Neuronal stem cell (in vitro differentiated cells): ENCODE results near the gene FRMD1.

Experiments used
- DNase-seq: peaks from one replicate; pipeline ENCODE4 v3.0.0-alpha.2; 2013; ENCODE audit warnings: low spot score
- H2AFZ ChIP-seq: one replicate; pipeline ENCODE4 v1.6.1; 2013; ENCODE audit warnings: mild to moderate bottlenecking, low read length, inconsistent platforms
- H2AK5ac ChIP-seq: 2 replicates; pipeline ENCODE4 v1.6.1; 2013; ENCODE audit warnings: low read depth, mild to moderate bottlenecking, inconsistent platforms, low read length, moderate library complexity, mixed read lengths
- H2BK120ac ChIP-seq: 2 replicates; pipeline ENCODE4 v1.6.1; 2013; ENCODE audit warnings: low read depth, mild to moderate bottlenecking, inconsistent platforms, low read length, moderate library complexity, mixed read lengths
- H2BK12ac ChIP-seq: one replicate; pipeline ENCODE4 v1.6.1; 2013; ENCODE audit warnings: low read length, inconsistent platforms
- H2BK15ac ChIP-seq: 2 replicates; pipeline ENCODE4 v1.6.1; 2013; ENCODE audit warnings: mild to moderate bottlenecking, low read length, inconsistent platforms, mixed read lengths
- H2BK5ac ChIP-seq: one replicate; pipeline ENCODE4 v1.6.1; 2013; ENCODE audit warnings: inconsistent platforms, mild to moderate bottlenecking, low read length, moderate library complexity
- H3K14ac ChIP-seq: one replicate; pipeline ENCODE4 v1.6.1; 2013; ENCODE audit warnings: low read length, inconsistent platforms
- H3K18ac ChIP-seq: 2 replicates; pipeline ENCODE4 v1.6.1; 2013; ENCODE audit warnings: low read length, inconsistent platforms
- H3K23ac ChIP-seq: 2 replicates; pipeline ENCODE4 v1.6.1; 2013; ENCODE audit warnings: low read depth, mild to moderate bottlenecking, mixed read lengths, low read length, inconsistent platforms; ENCODE audit not compliant: poor library complexity
- H3K27ac ChIP-seq: replicated peaks from 3 replicates; pipeline ENCODE4 v1.5.1; 2013; ENCODE audit warnings: low read length, inconsistent platforms
- H3K27me3 ChIP-seq, 3 experiments: 2 replicates each; pipeline ENCODE4 v1.6.1; 2013; ENCODE audit warnings: low read length in 3 of 3, mild to moderate bottlenecking in 2 of 3, inconsistent platforms in 1 of 3, low read depth in 1 of 3, mixed read lengths in 1 of 3, moderate library complexity in 1 of 3; ENCODE audit not compliant: control insufficient read depth in 3 of 3, insufficient read depth in 3 of 3
- H3K36me3 ChIP-seq, 2 donors: replicated peaks in 1 of 2; 2 replicates each; pipeline ENCODE4 v1.6.1; 2013; ENCODE audit warnings: low read length in 2 of 2; ENCODE audit not compliant: control insufficient read depth in 2 of 2, insufficient read depth in 2 of 2
- H3K4ac ChIP-seq: 2 replicates; pipeline ENCODE4 v1.6.1; 2013; ENCODE audit warnings: inconsistent platforms, mild to moderate bottlenecking, low read length, moderate library complexity
- H3K4me1 ChIP-seq, 2 donors: 1 replicate in 1 of 2; 2 replicates in 1 of 2; pipeline ENCODE4 v1.6.1; 2013; ENCODE audit warnings: low read length in 2 of 2, low read depth in 1 of 2; ENCODE audit not compliant: control insufficient read depth in 2 of 2, insufficient read depth in 1 of 2
- H3K4me2 ChIP-seq: one replicate; pipeline ENCODE4 v1.6.1; 2013; ENCODE audit warnings: mild to moderate bottlenecking, low read length, inconsistent platforms; ENCODE audit not compliant: insufficient read depth, poor library complexity, severe bottlenecking
- H3K4me3 ChIP-seq, 2 donors: 2 replicates each; pipeline ENCODE4 v1.5.1; 2013; ENCODE audit warnings: low read length in 2 of 2, mild to moderate bottlenecking in 2 of 2, inconsistent platforms in 1 of 2, moderate library complexity in 1 of 2
- H3K79me1 ChIP-seq: one replicate; pipeline ENCODE4 v1.6.1; 2013; ENCODE audit warnings: low read depth, mild to moderate bottlenecking, inconsistent platforms, low read length, moderate library complexity
- H3K9ac ChIP-seq: one replicate; pipeline ENCODE4 v1.6.1; 2013; ENCODE audit warnings: mild to moderate bottlenecking, low read depth, low read length, inconsistent platforms; ENCODE audit not compliant: poor library complexity
- H3K9me3 ChIP-seq, 2 donors: replicated peaks in 1 of 2; 2 replicates each; pipeline versions ENCODE3 to v1.6.1; 2013; ENCODE audit warnings: low read length in 2 of 2, mild to moderate bottlenecking in 2 of 2, inconsistent platforms in 1 of 2, low read depth in 1 of 2, mixed read lengths in 1 of 2, moderate library complexity in 1 of 2; ENCODE audit not compliant: control insufficient read depth in 2 of 2, insufficient read depth in 1 of 2
- H4K8ac ChIP-seq: one replicate; pipeline ENCODE4 v1.6.1; 2013; ENCODE audit warnings: low read depth, mild to moderate bottlenecking, inconsistent platforms, low read length, moderate library complexity
- H4K91ac ChIP-seq: one replicate; pipeline ENCODE4 v1.6.1; 2013; ENCODE audit warnings: low read length, low read depth, mild to moderate bottlenecking, inconsistent platforms; ENCODE audit not compliant: poor library complexity
- WGBS, 2 donors: extraction: QIAGEN DNeasy Blood & Tissue Kit; methylation state at CpG; one replicate each; pipeline ENCODE4 v1.1.7; 2013; ENCODE audit warnings: missing lambda C conversion rate in 2 of 2, mixed read lengths in 1 of 2; ENCODE audit not compliant: insufficient read length in 2 of 2, insufficient replicate concordance in 1 of 2; ENCODE audit errors: extremely low coverage in 2 of 2; 5-methylcytosine and 5-hydroxymethylcytosine counted together

Gene FRMD1

GRCh38 chr6:168073937-168074730 lies 4.9 kb downstream of the FRMD1 start:
- Histone ChIP-seq H2BK5ac (peak overlapping the region; percentile 53), H3K27me3 (no peaks in the 10 kb centered on the region), H3K4me1 (peaks cover 0 to 11% of the 10 kb centered on the region in 2 donors), H2BK12ac (peak overlapping the region; percentile 90), H3K9me3 (peaks cover 0 to 6% of the 10 kb centered on the region in 2 donors), H3K18ac (no peak overlapping the region), H3K14ac (peak overlapping the region; percentile 25), H2AK5ac (peak overlapping the region; percentile 84), H4K91ac (no peak overlapping the region), H3K4me3 (peak overlapping the region in 1 of 2 donors; percentile 64), H2AFZ (peak overlapping the region; percentile 22), H3K27ac (no peak overlapping the region), H3K4me2 (no peak overlapping the region), H2BK120ac (peak overlapping the region; percentile 83), H3K23ac (peak overlapping the region; percentile 95), H4K8ac (no peak overlapping the region), H3K79me1 (peaks cover 5% of the 10 kb centered on the region), H3K9ac (peak overlapping the region; percentile 80), H2BK15ac (peak overlapping the region; percentile 89), H3K36me3 (peaks cover 0 to 6% of the 10 kb centered on the region in 2 donors), H3K4ac (peak overlapping the region; percentile 98)
- no peak for DNase-seq
- WGBS, 2 donors, result no CpG with 5 or more reads among the region's 13 CpGs

GRCh38 chr6:168072730-168073129 lies 6.3 kb downstream of the FRMD1 start:
- Histone ChIP-seq H4K91ac (no peak overlapping the region), H3K14ac (no peak overlapping the region), H3K9me3 (peaks cover 0 to 6% of the 10 kb centered on the region in 2 donors), H2BK15ac (no peak overlapping the region), H3K79me1 (peaks cover 5% of the 10 kb centered on the region), H2AFZ (no peak overlapping the region), H3K4me2 (no peak overlapping the region), H2BK5ac (no peak overlapping the region), H2AK5ac (no peak overlapping the region), H4K8ac (no peak overlapping the region), H2BK120ac (no peak overlapping the region), H3K9ac (no peak overlapping the region), H3K4me1 (peaks cover 0 to 10% of the 10 kb centered on the region in 2 donors), H3K4me3 (no peak overlapping the region), H3K23ac (no peak overlapping the region), H3K4ac (no peak overlapping the region), H2BK12ac (no peak overlapping the region), H3K18ac (no peak overlapping the region), H3K36me3 (peaks cover 0 to 6% of the 10 kb centered on the region in 2 donors), H3K27me3 (no peaks in the 10 kb centered on the region), H3K27ac (no peak overlapping the region)
- DNase-seq, result no peak
- WGBS, 2 donors, result no CpG with 5 or more reads among the region's 4 CpGs

- H3K79me1 ChIP-seq, result peaks cover 5% of the 10 kb centered on the region
- H2BK15ac ChIP-seq, result peak overlapping the region; percentile 84
- peak overlapping the region; percentile 58 for H2BK12ac ChIP-seq
- H3K36me3 ChIP-seq, result peaks cover 0 to 6% of the 10 kb centered on the region in 2 donors
- no peak overlapping the region for H3K23ac ChIP-seq
- no peak overlapping the region for H3K4me3 ChIP-seq
- no peak overlapping the region for H3K4ac ChIP-seq
- H3K27me3 ChIP-seq, result no peaks in the 10 kb centered on the region
- H3K18ac ChIP-seq, result peak overlapping the region; percentile 90
- H2BK5ac ChIP-seq, result peak overlapping the region; percentile 66
- no peak overlapping the region for H3K9ac ChIP-seq
- H2AFZ ChIP-seq, result no peak overlapping the region
- H2AK5ac ChIP-seq, result peak overlapping the region; percentile 97
- H4K91ac ChIP-seq, result no peak overlapping the region
- H2BK120ac ChIP-seq, result peak overlapping the region; percentile 72
- peaks cover 0 to 6% of the 10 kb centered on the region in 2 donors for H3K9me3 ChIP-seq
- no CpG with 5 or more reads among the region's 24 CpGs for WGBS, 2 donors
- H3K27ac ChIP-seq, result no peak overlapping the region
- H3K14ac ChIP-seq, result peak overlapping the region; percentile 82
- DNase-seq, result no peak
- H4K8ac ChIP-seq, result no peak overlapping the region
- H3K4me1 ChIP-seq, result peaks cover 0 to 10% of the 10 kb centered on the region in 2 donors
- no peak overlapping the region for H3K4me2 ChIP-seq
Measured at GRCh38 chr6:168072261-168072660, 6.8 kb downstream of the FRMD1 start.

GRCh38 chr6:168071620-168072019 lies 7.4 kb downstream of the FRMD1 start:
- Histone ChIP-seq H4K91ac (no peak overlapping the region), H3K4me1 (peaks cover 0 to 10% of the 10 kb centered on the region in 2 donors), H3K27ac (no peak overlapping the region), H3K27me3 (no peaks in the 10 kb centered on the region), H4K8ac (peak overlapping the region; percentile 43), H3K4me3 (no peak overlapping the region), H3K9me3 (peaks cover 0 to 6% of the 10 kb centered on the region in 2 donors), H3K4ac (no peak overlapping the region), H3K4me2 (no peak overlapping the region), H3K14ac (peak overlapping the region; percentile 82), H3K79me1 (peaks cover 5% of the 10 kb centered on the region), H3K18ac (peak overlapping the region; percentile 94), H3K23ac (peak overlapping the region; percentile 95), H2BK15ac (peak overlapping the region; percentile 84), H2AFZ (no peak overlapping the region), H2AK5ac (peak overlapping the region; percentile 97), H2BK5ac (peak overlapping the region; percentile 66), H3K9ac (no peak overlapping the region), H3K36me3 (peaks cover 0 to 6% of the 10 kb centered on the region in 2 donors), H2BK12ac (peak overlapping the region; percentile 58), H2BK120ac (peak overlapping the region; percentile 72)
- WGBS, 2 donors, result no CpG with 5 or more reads among the region's 9 CpGs
- DNase-seq, result no peak
